ENCODE data around the gene RILPL1.

- TF ChIP-seq CTCF (IDR thresholded peaks at IDR 0.05; ENCODE audit: low read depth, low read length, missing input control) (no peak), RXRA (IDR thresholded peaks at IDR 0.05) (no peak), MAX (IDR thresholded peaks at IDR 0.05) (no peak), REST (IDR thresholded peaks at IDR 0.05) (no peak), TAF1 (conservative IDR thresholded peaks at IDR 0.05) (no peak), HNF4G (IDR thresholded peaks at IDR 0.05) (no peak), FOXA1 (IDR thresholded peaks at IDR 0.05) (no peak), ATF3 (IDR thresholded peaks at IDR 0.05) (no peak), SP1 (IDR thresholded peaks at IDR 0.05) (no peak)
Measured at GRCh38 chr12:123479442-123480180, 53.9 kb downstream of the RILPL1 start.
